Right atrium auricular region (tissue), 2 donors: ENCODE data around the gene HAUS8. TPM values are rescaled to one million over a fixed set of nuclear protein-coding genes. Genes with fewer than 3 reads are reported as not detected.

Source experiments
- DNase-seq: peaks from one replicate; pipeline ENCODE4 v3.0.0-alpha.2; 2019; ENCODE audit warnings: low spot score
- H3K27ac ChIP-seq, 2 donors: fragments of 200-600 bp; sonication (generic); 1 replicate in 1 of 2; 2 replicates in 1 of 2; pipeline ENCODE4 v1.5.1; 2016 to 2019
- H3K27me3 ChIP-seq, 2 donors: fragments of 200-600 bp; sonication (generic); one replicate each; pipeline versions ENCODE4 v1.5.1 to v1.6.0; 2017 to 2019
- H3K36me3 ChIP-seq: fragments of 200-600 bp; sonication (generic); one replicate; pipeline ENCODE4 v1.5.1; 2016
- H3K4me1 ChIP-seq, 2 donors: fragments of 200-600 bp; sonication (generic); one replicate each; pipeline versions ENCODE4 v1.5.1 to v1.6.0; 2017 to 2019
- H3K4me3 ChIP-seq, 2 donors: fragments of 200-600 bp; sonication (generic); 1 replicate in 1 of 2; 2 replicates in 1 of 2; pipeline ENCODE4 v1.5.1; 2017 to 2019; ENCODE audit warnings: mild to moderate bottlenecking in 1 of 2, moderate library complexity in 1 of 2
- H3K9me3 ChIP-seq, 2 donors: fragments of 200-600 bp; sonication (generic); one replicate each; pipeline ENCODE4 v1.5.1; 2019
- CTCF ChIP-seq, 2 donors: fragments of 200-600 bp; sonication (generic); IDR thresholded peaks; one replicate each; pipeline ENCODE4 v1.5.1; 2019; ENCODE audit warnings: antibody characterized with exemption in 2 of 2
- total RNA-seq, 2 donors: library from RNA; depleted of rRNA; stranded (reverse); fragments of >200 nt; gene quantifications; one replicate each; pipeline ENCODE4 v1.1.0, GENCODE V29; 2016

HAUS8 gene
- total RNA-seq, 2 donors from 2014 or later = 2.5 to 5.0 TPM

GRCh38 chr19:17111766-17112165 is 36.5 kb upstream of the HAUS8 start:
- H3K36me3 ChIP-seq = peaks cover 16% of the 10 kb centered on the region
- no peaks in the 10 kb centered on the region for H3K9me3 ChIP-seq
- no peaks in the 10 kb centered on the region for H3K27me3 ChIP-seq
- peaks cover 0 to 64% of the 10 kb centered on the region in 2 donors for H3K4me1 ChIP-seq
- TF ChIP-seq CTCF (IDR thresholded peaks at IDR 0.05) = no peak
- DNase-seq = no peak
- H3K4me3 ChIP-seq = no peak overlapping the region
- H3K27ac ChIP-seq = no peak overlapping the region

GRCh38 chr19:17110599-17110966 is 35.3 kb upstream of the HAUS8 start:
- DNase-seq = no peak
- Histone ChIP-seq H3K27me3 (no peaks in the 10 kb centered on the region), H3K36me3 (peaks cover 16% of the 10 kb centered on the region), H3K27ac (peak overlapping the region in 1 of 2 donors; percentile 35), H3K9me3 (no peaks in the 10 kb centered on the region), H3K4me1 (peaks cover 0 to 59% of the 10 kb centered on the region in 2 donors), H3K4me3 (no peak overlapping the region)
- TF ChIP-seq CTCF (IDR thresholded peaks at IDR 0.05) = no peak

GRCh38 chr19:17109962-17110598 is 34.8 kb upstream of the HAUS8 start:
- peak; percentile 67 for DNase-seq
- no peaks in the 10 kb centered on the region for H3K9me3 ChIP-seq
- no peaks in the 10 kb centered on the region for H3K27me3 ChIP-seq
- no peak overlapping the region for H3K4me3 ChIP-seq
- H3K4me1 ChIP-seq = peaks cover 0 to 59% of the 10 kb centered on the region in 2 donors
- TF ChIP-seq CTCF (IDR thresholded peaks at IDR 0.05) = no peak
- peak overlapping the region in 1 of 2 donors; percentile 35 for H3K27ac ChIP-seq
- H3K36me3 ChIP-seq = peaks cover 16% of the 10 kb centered on the region

GRCh38 chr19:17109300-17109699 is 34.0 kb upstream of the HAUS8 start:
- DNase-seq = no peak
- Histone ChIP-seq H3K27ac (peak overlapping the region in 1 of 2 donors; percentile 79), H3K27me3 (no peaks in the 10 kb centered on the region), H3K9me3 (no peaks in the 10 kb centered on the region), H3K36me3 (peaks cover 16% of the 10 kb centered on the region), H3K4me1 (peaks cover 0 to 59% of the 10 kb centered on the region in 2 donors), H3K4me3 (no peak overlapping the region)
- no peak for TF ChIP-seq CTCF (IDR thresholded peaks at IDR 0.05)

GRCh38 chr19:17108453-17108784 is 33.2 kb upstream of the HAUS8 start:
- Histone ChIP-seq H3K27me3 (no peaks in the 10 kb centered on the region), H3K27ac (peak overlapping the region; percentile 79 to 80), H3K4me1 (peaks cover 0 to 52% of the 10 kb centered on the region in 2 donors), H3K36me3 (peaks cover 21% of the 10 kb centered on the region), H3K4me3 (no peak overlapping the region), H3K9me3 (no peaks in the 10 kb centered on the region)
- DNase-seq = no peak
- no peak for TF ChIP-seq CTCF (IDR thresholded peaks at IDR 0.05)
